Progenitor cell of endocrine pancreas (in vitro differentiated cells): ENCODE measurements around the gene TMEM59L. TPM values are rescaled to one million over a fixed set of nuclear protein-coding genes. Genes with fewer than 3 reads are reported as not detected.
A peak's percentile ranks its signal among the peaks of the same experiment; 100 is the strongest.

Experiments used
- DNase-seq: peaks from one replicate; pipeline ENCODE4 v3.0.0; 2021; ENCODE audit warnings: low spot score; ENCODE audit not compliant: unreplicated experiment
- H3K27ac Mint-ChIP-seq: 2 replicates; pipeline ENCODE4 v1.8.0; 2021; ENCODE audit warnings: mild to moderate bottlenecking, moderate library complexity, mixed read lengths
- H3K27me3 Mint-ChIP-seq: 2 replicates; pipeline ENCODE4 v1.8.0; 2021; ENCODE audit warnings: mixed read lengths
- H3K36me3 Mint-ChIP-seq: 2 replicates; pipeline ENCODE4 v1.8.0; 2022; ENCODE audit warnings: mixed read lengths; ENCODE audit not compliant: insufficient read depth
- H3K4me1 Mint-ChIP-seq: 2 replicates; pipeline ENCODE4 v1.8.0; 2021; ENCODE audit warnings: low read depth, mixed read lengths
- H3K4me3 Mint-ChIP-seq: 2 replicates; pipeline ENCODE4 v1.8.0; 2021; ENCODE audit warnings: low read depth, mild to moderate bottlenecking, moderate library complexity, mixed read lengths
- H3K9me3 Mint-ChIP-seq: 2 replicates; pipeline ENCODE4 v1.8.0; 2021; ENCODE audit warnings: low read depth, mixed read lengths
- total RNA-seq: library from RNA; stranded (reverse); gene quantifications from 2 replicates; pipeline ENCODE4 v1.2.1, GENCODE V29; 2021
- TF ChIP-seq, protein P1 (sequence below): fragments of 200-600 bp; sonication (generic); IDR thresholded peaks from one replicate; pipeline ENCODE4 v1.5.0; 2021; ENCODE audit warnings: antibody characterized with exemption, mild to moderate bottlenecking; ENCODE audit not compliant: unreplicated experiment

The TMEM59L gene
- total RNA-seq, 1 donor from 2014 or later: 6.4 TPM

GRCh38 chr19:18634612-18635297 is 22.1 kb downstream of the TMEM59L start:
- Mint-ChIP-seq H3K4me3 (no peak overlapping the region), H3K9me3 (no peaks in the 10 kb centered on the region), H3K36me3 (no peaks in the 10 kb centered on the region), H3K27me3 (peaks cover 15% of the 10 kb centered on the region), H3K27ac (peak overlapping the region; percentile 23), H3K4me1 (peaks cover 7% of the 10 kb centered on the region)
- TF ChIP-seq, protein P1, sequence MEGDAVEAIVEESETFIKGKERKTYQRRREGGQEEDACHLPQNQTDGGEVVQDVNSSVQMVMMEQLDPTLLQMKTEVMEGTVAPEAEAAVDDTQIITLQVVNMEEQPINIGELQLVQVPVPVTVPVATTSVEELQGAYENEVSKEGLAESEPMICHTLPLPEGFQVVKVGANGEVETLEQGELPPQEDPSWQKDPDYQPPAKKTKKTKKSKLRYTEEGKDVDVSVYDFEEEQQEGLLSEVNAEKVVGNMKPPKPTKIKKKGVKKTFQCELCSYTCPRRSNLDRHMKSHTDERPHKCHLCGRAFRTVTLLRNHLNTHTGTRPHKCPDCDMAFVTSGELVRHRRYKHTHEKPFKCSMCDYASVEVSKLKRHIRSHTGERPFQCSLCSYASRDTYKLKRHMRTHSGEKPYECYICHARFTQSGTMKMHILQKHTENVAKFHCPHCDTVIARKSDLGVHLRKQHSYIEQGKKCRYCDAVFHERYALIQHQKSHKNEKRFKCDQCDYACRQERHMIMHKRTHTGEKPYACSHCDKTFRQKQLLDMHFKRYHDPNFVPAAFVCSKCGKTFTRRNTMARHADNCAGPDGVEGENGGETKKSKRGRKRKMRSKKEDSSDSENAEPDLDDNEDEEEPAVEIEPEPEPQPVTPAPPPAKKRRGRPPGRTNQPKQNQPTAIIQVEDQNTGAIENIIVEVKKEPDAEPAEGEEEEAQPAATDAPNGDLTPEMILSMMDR: no peak
- no peak for DNase-seq

GRCh38 chr19:18635831-18636182 is 23.1 kb downstream of the TMEM59L start:
- Mint-ChIP-seq H3K9me3 (no peaks in the 10 kb centered on the region), H3K4me1 (peaks cover 7% of the 10 kb centered on the region), H3K27me3 (peaks cover 11% of the 10 kb centered on the region), H3K27ac (peak overlapping the region; percentile 23), H3K36me3 (no peaks in the 10 kb centered on the region), H3K4me3 (peak overlapping the region; percentile 81)
- TF ChIP-seq, protein P1: no peak
- no peak for DNase-seq

DNA sequence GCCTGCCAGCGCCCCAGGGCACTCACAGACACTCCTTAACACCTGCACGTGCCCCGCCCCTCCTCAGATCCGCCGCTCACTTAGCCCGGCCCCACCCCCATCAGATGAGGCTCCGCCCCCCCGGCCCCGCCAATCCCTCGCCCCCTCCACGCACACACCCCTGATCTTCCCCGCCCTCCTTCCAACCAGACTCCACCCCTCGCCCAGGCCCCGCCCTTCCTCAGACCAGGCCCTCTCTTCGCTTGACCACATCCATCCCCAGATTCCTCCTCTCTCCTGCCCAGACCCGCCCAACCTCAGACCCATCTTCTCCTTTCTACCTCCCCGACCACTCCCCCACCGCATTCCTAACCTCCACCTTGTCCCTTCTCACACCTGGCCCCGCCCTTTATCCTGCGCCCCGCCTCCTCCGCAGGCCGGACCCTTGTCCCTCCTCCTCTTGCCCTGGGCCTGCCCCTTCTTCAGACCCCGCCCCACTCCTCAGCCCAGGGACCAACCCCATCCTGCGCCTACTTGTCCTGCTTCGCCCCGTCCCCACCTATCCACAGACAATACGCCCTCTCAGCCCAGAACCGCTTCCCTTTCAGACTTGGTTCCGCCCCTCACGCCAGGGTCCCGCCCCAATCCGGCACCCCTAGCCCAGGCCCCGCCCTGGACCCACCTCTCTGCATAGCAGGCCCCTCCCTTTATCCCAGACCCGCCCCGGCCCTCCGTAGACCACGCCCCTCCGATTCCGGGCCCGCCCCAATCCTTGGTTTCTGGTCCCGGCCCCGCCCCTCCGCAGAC is 23.7 kb downstream of the TMEM59L start:
- peak; percentile 99 for DNase-seq
- no peaks in the 10 kb centered on the region for H3K36me3 Mint-ChIP-seq
- H3K27me3 Mint-ChIP-seq: peaks cover 11% of the 10 kb centered on the region
- H3K4me1 Mint-ChIP-seq: peaks cover 7% of the 10 kb centered on the region
- H3K4me3 Mint-ChIP-seq: peak overlapping the region; percentile 81
- H3K9me3 Mint-ChIP-seq: no peaks in the 10 kb centered on the region
- TF ChIP-seq, protein P1: no peak
- H3K27ac Mint-ChIP-seq: peak overlapping the region; percentile 89

- Mint-ChIP-seq H3K27ac (peak within 1 kb of the TSS; percentile 89), H3K36me3 (no peaks in the 10 kb centered on the region)
- TF ChIP-seq, protein P1: no peak
Observed at GRCh38 chr19:18636969-18637629, 24.4 kb downstream of the TMEM59L start, which contains the start of gene KLHL26. Gene KLHL26, plus strand, starts transcription at chr19:18637028. Its CDS starts 27 bp downstream, at chr19:18637055.

More at GRCh38 chr19:18636969-18637629, 24.4 kb downstream of the TMEM59L start, which contains the start of gene KLHL26:
- Mint-ChIP-seq H3K9me3 (no peaks in the 10 kb centered on the region), H3K27me3 (peaks cover 11% of the 10 kb centered on the region), H3K4me3 (peak within 1 kb of the TSS; percentile 81), H3K4me1 (peaks cover 7% of the 10 kb centered on the region)
- DNase-seq: no peak
